MM.1S (cell line): Measurements from ENCODE around the gene OR2H1.
"Not testable (repeated sequence)": the region's sequence is repeated elsewhere in the genome, so short reads cannot be mapped to it uniquely, and the experiment has no call there.

Source experiments
- CTCF ChIP-seq: fragments of 300-600 bp; sonication (generic); IDR thresholded peaks from 2 replicates; pipeline ENCODE4 v1.5.1; 2016; ENCODE audit warnings: antibody characterized with exemption, low read length, mixed read lengths
- EZH2 ChIP-seq: fragments of 300-600 bp; sonication (generic); optimal IDR thresholded peaks from 2 replicates; pipeline ENCODE3; 2017; ENCODE audit warnings: low read depth, mild to moderate bottlenecking, antibody characterized with exemption, low read length, mixed read lengths
- EZH2phosphoT487 ChIP-seq: fragments of 300-600 bp; sonication (generic); IDR thresholded peaks from 2 replicates; pipeline ENCODE4 v1.6.1; 2018; ENCODE audit warnings: antibody characterized with exemption, low read length

GRCh38 chr6:29436730-29437129 lies 20.2 kb upstream of the OR2H1 start:
- not testable (repeated sequence) for TF ChIP-seq CTCF, EZH2, EZH2phosphoT487
